GM23338 (cell line): ENCODE data around the gene CMTM5. TPM values are rescaled to one million over a fixed set of nuclear protein-coding genes. Genes with fewer than 3 reads are reported as not detected.
A peak's percentile ranks its signal among the peaks of the same experiment; 100 is the strongest.

Experiments
- ATAC-seq: fragments of 200-7000 bp; cut with Tn5 transposase; 3 replicates; pipeline ENCODE4 v1.9.1; 2020
- DNase-seq: peaks from one replicate; pipeline ENCODE4 v3.0.0-alpha.2; 2015; ENCODE audit warnings: low spot score
- H2AFZ ChIP-seq: fragments of 200-600 bp; sonication (generic); 2 replicates; pipeline ENCODE4 v1.8.0; 2016; ENCODE audit warnings: antibody characterized with exemption, mild to moderate bottlenecking, moderate library complexity
- H3F3A ChIP-seq: fragments of 200-600 bp; sonication (generic); replicated peaks from 2 replicates; pipeline ENCODE4 v1.8.0; 2017; ENCODE audit warnings: antibody characterized with exemption, mixed run types, low read depth
- H3K27ac ChIP-seq: fragments of 200-600 bp; sonication (generic); 2 replicates; pipeline ENCODE4 v1.6.1; 2016; ENCODE audit warnings: low read depth
- H3K27me3 ChIP-seq: fragments of 200-600 bp; sonication (generic); 2 replicates; pipeline ENCODE4 v1.8.0; 2016; ENCODE audit warnings: mild to moderate bottlenecking, mixed run types, moderate library complexity; ENCODE audit not compliant: insufficient read depth
- H3K36me3 ChIP-seq: fragments of 200-600 bp; sonication (generic); 2 replicates; pipeline ENCODE4 v1.8.0; 2016; ENCODE audit warnings: mild to moderate bottlenecking; ENCODE audit not compliant: insufficient read depth
- H3K4me1 ChIP-seq: fragments of 200-600 bp; sonication (generic); 2 replicates; pipeline ENCODE4 v1.8.0; 2016; ENCODE audit warnings: mild to moderate bottlenecking, moderate library complexity; ENCODE audit not compliant: insufficient read depth
- H3K4me2 ChIP-seq: fragments of 200-600 bp; sonication (generic); 2 replicates; pipeline ENCODE4 v1.7.1; 2017; ENCODE audit warnings: mixed run types
- H3K4me3 ChIP-seq: fragments of 200-600 bp; sonication (generic); 2 replicates; pipeline ENCODE4 v1.6.1; 2016; ENCODE audit warnings: mixed run types
- H3K79me2 ChIP-seq: fragments of 200-600 bp; sonication (generic); replicated peaks from 2 replicates; pipeline ENCODE4 v1.8.0; 2017; ENCODE audit warnings: mild to moderate bottlenecking; ENCODE audit not compliant: insufficient read depth
- H3K9me2 ChIP-seq: fragments of 200-600 bp; sonication (generic); 2 replicates; pipeline ENCODE4 v1.8.0; 2017; ENCODE audit not compliant: insufficient read depth
- H4K20me1 ChIP-seq: fragments of 200-600 bp; sonication (generic); replicated peaks from 2 replicates; pipeline ENCODE4 v1.8.0; 2017; ENCODE audit warnings: mild to moderate bottlenecking; ENCODE audit not compliant: insufficient read depth
- H3K27ac Mint-ChIP-seq: 2 replicates; pipeline ENCODE4 v1.8.0; 2020; ENCODE audit warnings: inconsistent platforms, mild to moderate bottlenecking, moderate library complexity, mixed read lengths
- H3K27me3 Mint-ChIP-seq: 3 replicates; pipeline ENCODE4 v1.8.0; 2022; ENCODE audit warnings: low read depth, mild to moderate bottlenecking, moderate library complexity, mixed read lengths, inconsistent platforms; ENCODE audit not compliant: insufficient read depth, poor library complexity
- H3K36me3 Mint-ChIP-seq: 3 replicates; pipeline ENCODE4 v1.8.0; 2021; ENCODE audit warnings: low read depth, mild to moderate bottlenecking, inconsistent platforms, moderate library complexity, mixed read lengths
- H3K4me1 Mint-ChIP-seq: 3 replicates; pipeline ENCODE4 v1.8.0; 2020; ENCODE audit warnings: mild to moderate bottlenecking, inconsistent platforms, mixed read lengths
- H3K4me3 Mint-ChIP-seq: 3 replicates; pipeline ENCODE4 v1.8.0; 2021; ENCODE audit warnings: moderate library complexity, mild to moderate bottlenecking, inconsistent platforms, mixed read lengths
- H3K9me3 Mint-ChIP-seq: 3 replicates; pipeline ENCODE4 v1.8.0; 2020; ENCODE audit warnings: moderate library complexity, mild to moderate bottlenecking, inconsistent platforms, mixed read lengths
- CREB1 ChIP-seq: fragments of 250-450 bp; sonication (Bioruptor Pico); IDR thresholded peaks from 2 replicates; pipeline ENCODE4 v1.5.0; 2020; ENCODE audit warnings: low read depth, mild to moderate bottlenecking, moderate library complexity
- EZH2phosphoT487 ChIP-seq: fragments of 200-600 bp; sonication (generic); IDR thresholded peaks from one replicate; pipeline ENCODE4 v1.8.1; 2018; ENCODE audit warnings: antibody characterized with exemption; ENCODE audit not compliant: unreplicated experiment
- STAT1 ChIP-seq: IDR thresholded peaks from one replicate; pipeline ENCODE4 v1.6.1; 2016; ENCODE audit warnings: antibody characterized with exemption; ENCODE audit not compliant: unreplicated experiment
- ZNF114 ChIP-seq: fragments of 250-450 bp; sonication (Bioruptor Pico); IDR thresholded peaks from 2 replicates; pipeline ENCODE4 v1.5.0; 2020; ENCODE audit warnings: mild to moderate bottlenecking, moderate library complexity
- polyA plus RNA-seq: library from polyadenylated mRNA; unstranded; fragments of >200 nt; fragmentation: Nextera tagmentation; extraction: Ambion mirVana; gene quantifications from 2 replicates; pipeline ENCODE4 v1.2.1, GENCODE V29; 2016
- total RNA-seq: library from RNA; depleted of rRNA; stranded (reverse); fragments of >200 nt; shearing (Covaris generic); gene quantifications from 2 replicates; pipeline ENCODE4 v1.2.3, GENCODE V29; 2014
- TF ChIP-seq, protein P1 (sequence below): IDR thresholded peaks from one replicate; pipeline ENCODE4 v1.6.1; 2018; ENCODE audit warnings: antibody characterized with exemption; ENCODE audit not compliant: unreplicated experiment
- TF ChIP-seq, protein P2 (sequence below): IDR thresholded peaks from 2 replicates; pipeline ENCODE4 v1.6.1; 2016; ENCODE audit warnings: antibody characterized with exemption
- TF ChIP-seq, protein P3 (sequence below), 2 experiments: fragments of 200-600 bp in 1 of 2; sonication (generic) in 1 of 2; conservative IDR thresholded peaks; 2 replicates each; pipeline versions ENCODE4 v1.5.1 to v1.6.1; 2016 to 2017; ENCODE audit warnings: antibody characterized with exemption in 2 of 2, low read depth in 2 of 2, mild to moderate bottlenecking in 2 of 2, moderate library complexity in 1 of 2

CMTM5 gene
- total and polyA plus RNA-seq, 2 experiments from 2014 or later: 0.24 TPM; not detected in 1

DNA sequence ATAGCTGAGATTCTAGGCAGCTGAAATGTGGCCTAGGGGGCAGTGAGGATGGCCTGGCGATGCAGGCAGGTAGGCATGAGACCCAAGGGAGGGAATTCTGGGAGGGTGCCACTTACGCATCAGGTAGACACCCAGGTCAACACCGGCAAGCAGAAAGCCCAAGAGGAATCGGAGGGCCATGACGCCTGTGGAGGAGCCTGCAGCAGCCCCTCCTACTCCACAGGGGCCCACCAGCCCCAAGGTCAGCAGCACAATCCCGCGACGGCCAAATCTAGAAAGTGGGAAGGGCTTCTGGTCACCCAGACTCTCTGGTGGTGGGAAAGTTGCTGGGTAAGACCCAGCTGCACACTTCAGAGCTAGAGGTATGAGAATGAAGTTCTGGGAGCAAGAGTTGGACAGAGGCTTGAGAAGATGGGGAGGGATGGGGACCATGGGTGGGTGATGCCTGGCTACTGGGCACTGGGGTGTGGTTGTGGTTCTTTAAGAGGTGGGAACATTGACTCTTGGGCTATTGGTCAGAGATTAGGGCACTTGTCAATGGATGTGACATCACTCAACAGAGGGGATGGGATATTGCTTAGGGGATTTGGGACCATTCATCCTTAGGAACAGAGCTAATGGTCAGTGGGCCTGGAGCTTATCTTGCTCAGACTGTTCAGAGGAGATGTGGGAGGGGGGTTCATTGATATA lies 27.5 kb upstream of the CMTM5 start:
- no peak overlapping the region for H3K27ac Mint-ChIP-seq

DNA sequence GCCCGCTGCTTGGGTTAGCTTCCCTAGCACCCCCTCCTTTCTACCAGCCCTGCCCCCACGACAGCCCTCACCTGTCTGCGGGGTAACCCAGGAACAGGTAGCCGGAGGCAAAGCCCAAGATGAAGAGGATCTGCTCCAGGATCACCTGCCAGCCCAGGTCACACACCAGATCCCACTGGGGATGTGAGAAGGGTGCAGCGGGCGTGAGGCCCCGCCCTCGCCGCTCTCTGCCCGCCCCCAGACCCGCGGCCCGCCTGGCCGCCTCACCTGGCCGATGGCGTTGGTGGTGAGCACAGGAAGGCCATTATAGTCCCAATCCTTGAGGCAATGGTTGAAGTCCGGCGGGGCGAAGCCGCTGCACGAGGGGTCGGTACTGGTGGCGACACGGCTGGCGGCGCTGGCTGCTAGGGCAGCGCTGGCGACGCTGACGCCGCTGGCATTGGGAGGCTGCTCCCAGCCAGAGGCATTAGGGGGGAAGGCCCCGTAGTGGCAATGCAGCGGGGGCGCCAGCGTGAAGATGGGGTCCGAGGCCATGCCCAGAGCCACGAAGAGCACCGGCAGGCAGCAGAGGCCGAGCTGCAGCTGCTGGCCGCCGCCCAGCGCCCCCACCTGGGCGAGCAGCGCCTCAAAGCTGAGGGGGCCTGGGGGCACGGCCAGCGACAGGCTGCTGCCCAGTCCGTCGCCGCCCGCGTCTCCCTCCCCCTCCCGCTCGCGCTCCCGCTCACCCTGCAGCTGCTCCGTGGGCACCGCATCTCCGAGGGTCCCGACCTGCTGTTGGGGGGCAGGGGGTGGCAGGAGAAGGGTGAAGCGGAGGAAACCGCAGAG lies 25.0 kb upstream of the CMTM5 start:
- H2AFZ ChIP-seq: peak overlapping the region; percentile 69

More for the DNA sequence above, 27.5 kb upstream of the CMTM5 start:
- H3K4me2 ChIP-seq: no peak overlapping the region
- TF ChIP-seq STAT1: no peak
- TF ChIP-seq, protein P1, sequence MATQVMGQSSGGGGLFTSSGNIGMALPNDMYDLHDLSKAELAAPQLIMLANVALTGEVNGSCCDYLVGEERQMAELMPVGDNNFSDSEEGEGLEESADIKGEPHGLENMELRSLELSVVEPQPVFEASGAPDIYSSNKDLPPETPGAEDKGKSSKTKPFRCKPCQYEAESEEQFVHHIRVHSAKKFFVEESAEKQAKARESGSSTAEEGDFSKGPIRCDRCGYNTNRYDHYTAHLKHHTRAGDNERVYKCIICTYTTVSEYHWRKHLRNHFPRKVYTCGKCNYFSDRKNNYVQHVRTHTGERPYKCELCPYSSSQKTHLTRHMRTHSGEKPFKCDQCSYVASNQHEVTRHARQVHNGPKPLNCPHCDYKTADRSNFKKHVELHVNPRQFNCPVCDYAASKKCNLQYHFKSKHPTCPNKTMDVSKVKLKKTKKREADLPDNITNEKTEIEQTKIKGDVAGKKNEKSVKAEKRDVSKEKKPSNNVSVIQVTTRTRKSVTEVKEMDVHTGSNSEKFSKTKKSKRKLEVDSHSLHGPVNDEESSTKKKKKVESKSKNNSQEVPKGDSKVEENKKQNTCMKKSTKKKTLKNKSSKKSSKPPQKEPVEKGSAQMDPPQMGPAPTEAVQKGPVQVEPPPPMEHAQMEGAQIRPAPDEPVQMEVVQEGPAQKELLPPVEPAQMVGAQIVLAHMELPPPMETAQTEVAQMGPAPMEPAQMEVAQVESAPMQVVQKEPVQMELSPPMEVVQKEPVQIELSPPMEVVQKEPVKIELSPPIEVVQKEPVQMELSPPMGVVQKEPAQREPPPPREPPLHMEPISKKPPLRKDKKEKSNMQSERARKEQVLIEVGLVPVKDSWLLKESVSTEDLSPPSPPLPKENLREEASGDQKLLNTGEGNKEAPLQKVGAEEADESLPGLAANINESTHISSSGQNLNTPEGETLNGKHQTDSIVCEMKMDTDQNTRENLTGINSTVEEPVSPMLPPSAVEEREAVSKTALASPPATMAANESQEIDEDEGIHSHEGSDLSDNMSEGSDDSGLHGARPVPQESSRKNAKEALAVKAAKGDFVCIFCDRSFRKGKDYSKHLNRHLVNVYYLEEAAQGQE: no peak
- TF ChIP-seq, protein P2, sequence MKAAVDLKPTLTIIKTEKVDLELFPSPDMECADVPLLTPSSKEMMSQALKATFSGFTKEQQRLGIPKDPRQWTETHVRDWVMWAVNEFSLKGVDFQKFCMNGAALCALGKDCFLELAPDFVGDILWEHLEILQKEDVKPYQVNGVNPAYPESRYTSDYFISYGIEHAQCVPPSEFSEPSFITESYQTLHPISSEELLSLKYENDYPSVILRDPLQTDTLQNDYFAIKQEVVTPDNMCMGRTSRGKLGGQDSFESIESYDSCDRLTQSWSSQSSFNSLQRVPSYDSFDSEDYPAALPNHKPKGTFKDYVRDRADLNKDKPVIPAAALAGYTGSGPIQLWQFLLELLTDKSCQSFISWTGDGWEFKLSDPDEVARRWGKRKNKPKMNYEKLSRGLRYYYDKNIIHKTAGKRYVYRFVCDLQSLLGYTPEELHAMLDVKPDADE: no peak
- TF ChIP-seq ZNF114: no peak
- TF ChIP-seq CREB1: no peak
- Mint-ChIP-seq H3K9me3 (no peaks in the 10 kb centered on the region; the same call in 1 of the 3 replicates), H3K27me3 (peaks cover 16% of the 10 kb centered on the region), H3K4me1 (peaks cover 24% of the 10 kb centered on the region), H3K36me3 (peaks cover 9% of the 10 kb centered on the region), H3K4me3 (no peak overlapping the region)
- H3K4me1 ChIP-seq: peaks cover 15% of the 10 kb centered on the region
- H2AFZ ChIP-seq: no peak overlapping the region
- peaks cover 29% of the 10 kb centered on the region for H3K27me3 ChIP-seq
- H4K20me1 ChIP-seq: peaks cover 5% of the 10 kb centered on the region; the same call in 1 of the 2 replicates
- H3F3A ChIP-seq: peaks cover 6% of the 10 kb centered on the region; the same call in 1 of the 2 replicates
- H3K36me3 ChIP-seq: no peaks in the 10 kb centered on the region
- H3K4me3 ChIP-seq: no peak overlapping the region
- no peak for ATAC-seq
- H3K9me2 ChIP-seq: no peaks in the 10 kb centered on the region
- no peak for DNase-seq
- H3K27ac ChIP-seq: no peak overlapping the region
- no peaks in the 10 kb centered on the region for H3K79me2 ChIP-seq

More for the DNA sequence above, 25.0 kb upstream of the CMTM5 start:
- TF ChIP-seq EZH2phosphoT487: no peak
- TF ChIP-seq, protein P3, sequence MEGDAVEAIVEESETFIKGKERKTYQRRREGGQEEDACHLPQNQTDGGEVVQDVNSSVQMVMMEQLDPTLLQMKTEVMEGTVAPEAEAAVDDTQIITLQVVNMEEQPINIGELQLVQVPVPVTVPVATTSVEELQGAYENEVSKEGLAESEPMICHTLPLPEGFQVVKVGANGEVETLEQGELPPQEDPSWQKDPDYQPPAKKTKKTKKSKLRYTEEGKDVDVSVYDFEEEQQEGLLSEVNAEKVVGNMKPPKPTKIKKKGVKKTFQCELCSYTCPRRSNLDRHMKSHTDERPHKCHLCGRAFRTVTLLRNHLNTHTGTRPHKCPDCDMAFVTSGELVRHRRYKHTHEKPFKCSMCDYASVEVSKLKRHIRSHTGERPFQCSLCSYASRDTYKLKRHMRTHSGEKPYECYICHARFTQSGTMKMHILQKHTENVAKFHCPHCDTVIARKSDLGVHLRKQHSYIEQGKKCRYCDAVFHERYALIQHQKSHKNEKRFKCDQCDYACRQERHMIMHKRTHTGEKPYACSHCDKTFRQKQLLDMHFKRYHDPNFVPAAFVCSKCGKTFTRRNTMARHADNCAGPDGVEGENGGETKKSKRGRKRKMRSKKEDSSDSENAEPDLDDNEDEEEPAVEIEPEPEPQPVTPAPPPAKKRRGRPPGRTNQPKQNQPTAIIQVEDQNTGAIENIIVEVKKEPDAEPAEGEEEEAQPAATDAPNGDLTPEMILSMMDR (conservative IDR thresholded peaks at IDR 0.05; ENCODE audit: low read depth in 2 of 2): peak; percentile 25 to 59
- peaks cover 15% of the 10 kb centered on the region for H3K4me1 Mint-ChIP-seq
- peaks cover 16% of the 10 kb centered on the region for H3K36me3 Mint-ChIP-seq
- H3K4me3 ChIP-seq: peak overlapping the region; percentile 85
- H4K20me1 ChIP-seq: peaks cover 5% of the 10 kb centered on the region; the same call in 1 of the 2 replicates
- H3K79me2 ChIP-seq: no peaks in the 10 kb centered on the region
- H3K27ac ChIP-seq: no peak overlapping the region
- H3K4me2 ChIP-seq: peak overlapping the region; percentile 94
- no peaks in the 10 kb centered on the region for H3K36me3 ChIP-seq
- no peaks in the 10 kb centered on the region for H3F3A ChIP-seq
- peaks cover 5% of the 10 kb centered on the region; the same call in 1 of the 2 replicates for H3K4me1 ChIP-seq
- peak overlapping the region; percentile 69 for H3K4me3 Mint-ChIP-seq
- ATAC-seq (peak; percentile 74), DNase-seq (peak; percentile 67)
- peaks cover 16% of the 10 kb centered on the region for H3K27me3 Mint-ChIP-seq
- H3K9me3 Mint-ChIP-seq: no peaks in the 10 kb centered on the region; the same call in 1 of the 3 replicates
- H3K9me2 ChIP-seq: no peaks in the 10 kb centered on the region
- H3K27ac Mint-ChIP-seq: no peak overlapping the region
- peaks cover 37% of the 10 kb centered on the region for H3K27me3 ChIP-seq
